Measurements from ENCODE around the gene HNRNPA2B1.
A peak's percentile ranks its signal among the peaks of the same experiment; 100 is the strongest.

HNRNPA2B1 gene

GRCh38 chr7:26199301-26200037, 1.1 kb downstream of the HNRNPA2B1 start:
- peaks cover 86% of the 10 kb centered on the region for H3K79me2 ChIP-seq (ENCODE audit: insufficient read depth, low read length)
- no peak for TF ChIP-seq EZH2phosphoT487 (conservative IDR thresholded peaks at IDR 0.05; ENCODE audit: low read length)
- TF ChIP-seq, protein P1, sequence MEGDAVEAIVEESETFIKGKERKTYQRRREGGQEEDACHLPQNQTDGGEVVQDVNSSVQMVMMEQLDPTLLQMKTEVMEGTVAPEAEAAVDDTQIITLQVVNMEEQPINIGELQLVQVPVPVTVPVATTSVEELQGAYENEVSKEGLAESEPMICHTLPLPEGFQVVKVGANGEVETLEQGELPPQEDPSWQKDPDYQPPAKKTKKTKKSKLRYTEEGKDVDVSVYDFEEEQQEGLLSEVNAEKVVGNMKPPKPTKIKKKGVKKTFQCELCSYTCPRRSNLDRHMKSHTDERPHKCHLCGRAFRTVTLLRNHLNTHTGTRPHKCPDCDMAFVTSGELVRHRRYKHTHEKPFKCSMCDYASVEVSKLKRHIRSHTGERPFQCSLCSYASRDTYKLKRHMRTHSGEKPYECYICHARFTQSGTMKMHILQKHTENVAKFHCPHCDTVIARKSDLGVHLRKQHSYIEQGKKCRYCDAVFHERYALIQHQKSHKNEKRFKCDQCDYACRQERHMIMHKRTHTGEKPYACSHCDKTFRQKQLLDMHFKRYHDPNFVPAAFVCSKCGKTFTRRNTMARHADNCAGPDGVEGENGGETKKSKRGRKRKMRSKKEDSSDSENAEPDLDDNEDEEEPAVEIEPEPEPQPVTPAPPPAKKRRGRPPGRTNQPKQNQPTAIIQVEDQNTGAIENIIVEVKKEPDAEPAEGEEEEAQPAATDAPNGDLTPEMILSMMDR (IDR thresholded peaks at IDR 0.05; ENCODE audit: insufficient read depth, low read length, poor library complexity, severe bottlenecking) = no peak
- H3F3A ChIP-seq (ENCODE audit: insufficient read depth) = peaks cover 77% of the 10 kb centered on the region
- no peaks in the 10 kb centered on the region for H3K9me2 ChIP-seq (replicated peaks; ENCODE audit: insufficient read depth, low read length)
- no peak overlapping the region for H2AFZ ChIP-seq (ENCODE audit: low read depth, low read length, severe bottlenecking)
- no peaks in the 10 kb centered on the region for H3K27me3 ChIP-seq (ENCODE audit: low read length)
- H3K4me3 ChIP-seq (ENCODE audit: insufficient read depth, low read length, poor library complexity, severe bottlenecking) = peak overlapping the region; percentile 99
- peaks cover 71% of the 10 kb centered on the region for H3K36me3 ChIP-seq (ENCODE audit: low read length)
- peak overlapping the region; percentile 98 for H3K9ac ChIP-seq (ENCODE audit: low read length)
- peak overlapping the region; percentile 75 for H3K4me2 ChIP-seq (ENCODE audit: low read depth, low read length, poor library complexity, severe bottlenecking)
- H3K9me3 ChIP-seq (ENCODE audit: insufficient read depth, low read length) = no peaks in the 10 kb centered on the region
- peaks cover 67% of the 10 kb centered on the region for H4K20me1 ChIP-seq (ENCODE audit: low read depth, low read length)
- H3K27ac ChIP-seq (ENCODE audit: low read depth, low read length) = peak overlapping the region; percentile 97

- Histone ChIP-seq H3K4me2 (ENCODE audit: low read depth, low read length, poor library complexity, severe bottlenecking) (peak overlapping the region; percentile 75), H3K9ac (ENCODE audit: low read length) (peak overlapping the region; percentile 98), H3K79me2 (ENCODE audit: insufficient read depth, low read length) (peaks cover 86% of the 10 kb centered on the region), H4K20me1 (ENCODE audit: low read depth, low read length) (peaks cover 66% of the 10 kb centered on the region), H3K36me3 (ENCODE audit: low read length) (peaks cover 70% of the 10 kb centered on the region), H3K27ac (ENCODE audit: low read depth, low read length) (peak overlapping the region; percentile 97; the same call in 1 of the 2 replicates), H3F3A (ENCODE audit: insufficient read depth) (peaks cover 76% of the 10 kb centered on the region), H3K9me2 (replicated peaks; ENCODE audit: insufficient read depth, low read length) (no peaks in the 10 kb centered on the region), H2AFZ (ENCODE audit: low read depth, low read length, severe bottlenecking) (no peak overlapping the region), H3K4me3 (ENCODE audit: insufficient read depth, low read length, poor library complexity, severe bottlenecking) (peak overlapping the region; percentile 99), H3K9me3 (ENCODE audit: insufficient read depth, low read length) (no peaks in the 10 kb centered on the region), H3K27me3 (ENCODE audit: low read length) (no peaks in the 10 kb centered on the region)
- TF ChIP-seq, protein P1 (IDR thresholded peaks at IDR 0.05; ENCODE audit: insufficient read depth, low read length, poor library complexity, severe bottlenecking) = no peak
- no peak for TF ChIP-seq EZH2phosphoT487 (conservative IDR thresholded peaks at IDR 0.05; ENCODE audit: low read length)
Observed at GRCh38 chr7:26198781-26199169, 1.8 kb downstream of the HNRNPA2B1 start.

DNA sequence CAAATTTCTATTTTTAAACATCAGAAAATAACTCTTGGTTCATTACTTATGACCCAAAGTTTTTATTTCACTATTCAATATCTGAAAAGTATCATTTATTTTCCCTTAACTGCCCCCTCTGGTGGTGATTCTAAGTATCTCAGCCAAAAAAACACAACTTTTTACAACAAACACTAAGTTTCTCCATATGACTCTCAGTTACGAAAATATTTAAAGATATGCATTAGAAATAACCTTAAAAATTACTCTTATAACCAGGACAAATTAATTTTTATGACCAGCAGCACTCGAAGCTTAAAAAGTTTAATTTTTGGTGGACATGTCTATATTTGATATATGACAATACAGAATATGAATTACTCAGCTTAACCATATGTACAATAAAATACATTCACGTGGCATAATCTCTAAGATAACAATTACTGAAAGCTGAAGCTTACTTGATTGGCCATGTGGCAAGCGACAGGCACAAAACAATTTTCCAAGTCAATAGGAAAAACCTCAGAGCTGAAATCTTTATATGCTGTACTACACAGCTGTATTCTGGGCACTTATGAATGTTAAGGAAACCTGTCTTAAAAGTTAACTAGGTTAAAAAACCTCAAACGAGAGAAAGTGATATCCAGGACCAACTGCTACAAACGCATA, 2.3 kb downstream of the HNRNPA2B1 start:
- H3K9me3 ChIP-seq (ENCODE audit: insufficient read depth, low read length) = no peaks in the 10 kb centered on the region
- TF ChIP-seq, protein P1 (IDR thresholded peaks at IDR 0.05; ENCODE audit: insufficient read depth, low read length, poor library complexity, severe bottlenecking) = peak; percentile 87
- TF ChIP-seq EZH2phosphoT487 (conservative IDR thresholded peaks at IDR 0.05; ENCODE audit: low read length) = no peak
- H3K9ac ChIP-seq (ENCODE audit: low read length) = peak overlapping the region; percentile 98
- peaks cover 76% of the 10 kb centered on the region for H3F3A ChIP-seq (ENCODE audit: insufficient read depth)
- H3K9me2 ChIP-seq (replicated peaks; ENCODE audit: insufficient read depth, low read length) = no peaks in the 10 kb centered on the region
- peaks cover 86% of the 10 kb centered on the region for H3K79me2 ChIP-seq (ENCODE audit: insufficient read depth, low read length)
- peak overlapping the region; percentile 75 for H3K4me2 ChIP-seq (ENCODE audit: low read depth, low read length, poor library complexity, severe bottlenecking)
- peaks cover 70% of the 10 kb centered on the region for H3K36me3 ChIP-seq (ENCODE audit: low read length)
- H3K27ac ChIP-seq (ENCODE audit: low read depth, low read length) = peak overlapping the region; percentile 97; the same call in 1 of the 2 replicates
- H4K20me1 ChIP-seq (ENCODE audit: low read depth, low read length) = peaks cover 66% of the 10 kb centered on the region
- H3K27me3 ChIP-seq (ENCODE audit: low read length) = no peaks in the 10 kb centered on the region
- H3K4me3 ChIP-seq (ENCODE audit: insufficient read depth, low read length, poor library complexity, severe bottlenecking) = peak overlapping the region; percentile 99
- H2AFZ ChIP-seq (ENCODE audit: low read depth, low read length, severe bottlenecking) = no peak overlapping the region

Measured in SU-DHL-6 (cell line).